NT2/D1 (cell line): ENCODE results near the gene SPOCK1.

Experiments
- SUZ12 ChIP-seq: IDR thresholded peaks from 2 replicates; pipeline ENCODE4 v1.6.1; 2011; ENCODE audit not compliant: insufficient read length, insufficient read depth; ENCODE audit errors: extremely low read depth
- YY1 ChIP-seq: IDR thresholded peaks from 2 replicates; pipeline ENCODE4 v1.6.1; 2011; ENCODE audit not compliant: insufficient read length, insufficient read depth
- ZNF274 ChIP-seq: IDR thresholded peaks from 2 replicates; pipeline ENCODE4 v1.6.1; 2011; ENCODE audit warnings: mild to moderate bottlenecking, low read depth, low read length

DNA sequence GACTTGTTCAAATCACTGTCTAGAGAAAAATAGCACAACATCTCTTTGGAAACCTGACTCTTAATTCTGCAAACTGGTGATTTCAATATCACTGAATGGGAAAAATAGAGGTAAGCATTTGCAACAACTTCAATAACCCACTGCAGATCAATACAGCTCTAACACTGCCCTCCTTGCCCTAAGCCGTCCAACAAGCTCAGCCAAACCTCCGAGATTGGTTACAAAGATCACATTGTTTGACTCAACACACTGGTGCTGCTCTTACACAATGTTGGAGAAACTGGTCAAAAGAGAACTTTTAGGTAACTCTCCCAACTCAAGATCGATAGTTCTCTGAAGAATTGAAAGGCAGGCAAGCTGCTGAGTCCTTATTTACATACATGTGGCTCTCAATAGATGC lies 150.4 kb downstream of the SPOCK1 start:
- no peak for TF ChIP-seq ZNF274
- no peak for TF ChIP-seq SUZ12
- TF ChIP-seq YY1 = no peak
